Ovary (tissue), 3 donors: ENCODE measurements around the gene SLC4A5.
A peak's percentile ranks its signal among the peaks of the same experiment; 100 is the strongest.

Source experiments
- EP300 ChIP-seq: sonication (generic); formaldehyde crosslinking; IDR thresholded peaks from one replicate; pipeline ENCODE4 v1.6.1; 2017; ENCODE audit warnings: antibody characterized with exemption
- POLR2A ChIP-seq: fragments of 450-650 bp; IDR thresholded peaks from one replicate; pipeline ENCODE4 v1.6.1; 2017; ENCODE audit warnings: antibody characterized with exemption, mild to moderate bottlenecking, moderate library complexity
- TF ChIP-seq, protein P1 (sequence below), 3 donors: fragments of 450-650 bp in 2 of 3; fragments of 200-600 bp in 1 of 3; IDR thresholded peaks; one replicate each; pipeline versions ENCODE4 v1.5.1 to v1.8.0; 2016 to 2022; ENCODE audit warnings: antibody characterized with exemption in 3 of 3, mild to moderate bottlenecking in 1 of 3
- donor health status: DM: no; HTN: no; CAD: no.

DNA sequence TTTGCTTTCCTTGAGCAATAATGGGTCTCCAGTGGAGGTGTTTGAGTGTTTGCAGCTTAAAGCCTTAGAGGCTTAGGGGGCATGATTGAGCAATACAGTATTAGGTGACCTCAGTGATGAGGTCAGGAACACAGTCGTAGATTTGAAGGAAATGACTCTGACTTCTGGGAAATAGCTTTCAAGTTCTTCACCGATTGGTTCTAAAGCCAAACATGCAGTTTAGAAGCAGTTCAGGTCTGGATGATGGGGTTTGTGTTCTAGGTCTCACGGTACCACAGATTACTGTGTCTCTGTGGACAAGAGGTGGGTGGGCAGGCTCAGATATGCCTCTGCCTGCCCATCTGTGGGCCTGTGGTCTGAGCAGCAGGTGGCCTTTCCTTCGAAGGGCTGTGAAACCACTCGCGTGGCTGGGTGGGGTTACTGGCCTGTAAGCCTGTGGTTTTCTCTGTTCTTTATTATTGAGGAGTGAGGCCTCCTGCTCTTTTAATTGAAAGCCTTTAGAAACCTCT, 137.0 kb downstream of the SLC4A5 start:
- TF ChIP-seq, protein P1, sequence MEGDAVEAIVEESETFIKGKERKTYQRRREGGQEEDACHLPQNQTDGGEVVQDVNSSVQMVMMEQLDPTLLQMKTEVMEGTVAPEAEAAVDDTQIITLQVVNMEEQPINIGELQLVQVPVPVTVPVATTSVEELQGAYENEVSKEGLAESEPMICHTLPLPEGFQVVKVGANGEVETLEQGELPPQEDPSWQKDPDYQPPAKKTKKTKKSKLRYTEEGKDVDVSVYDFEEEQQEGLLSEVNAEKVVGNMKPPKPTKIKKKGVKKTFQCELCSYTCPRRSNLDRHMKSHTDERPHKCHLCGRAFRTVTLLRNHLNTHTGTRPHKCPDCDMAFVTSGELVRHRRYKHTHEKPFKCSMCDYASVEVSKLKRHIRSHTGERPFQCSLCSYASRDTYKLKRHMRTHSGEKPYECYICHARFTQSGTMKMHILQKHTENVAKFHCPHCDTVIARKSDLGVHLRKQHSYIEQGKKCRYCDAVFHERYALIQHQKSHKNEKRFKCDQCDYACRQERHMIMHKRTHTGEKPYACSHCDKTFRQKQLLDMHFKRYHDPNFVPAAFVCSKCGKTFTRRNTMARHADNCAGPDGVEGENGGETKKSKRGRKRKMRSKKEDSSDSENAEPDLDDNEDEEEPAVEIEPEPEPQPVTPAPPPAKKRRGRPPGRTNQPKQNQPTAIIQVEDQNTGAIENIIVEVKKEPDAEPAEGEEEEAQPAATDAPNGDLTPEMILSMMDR (IDR thresholded peaks at IDR 0.05), result no peak
- TF ChIP-seq POLR2A (no peak), EP300 (peak; percentile 55)
